Neural progenitor cell (in vitro differentiated cells): Measurements from ENCODE around the gene OR2T3.
"Not testable (repeated sequence)": the region's sequence is repeated elsewhere in the genome, so short reads cannot be mapped to it uniquely, and the experiment has no call there.

Experiments
- EZH2 ChIP-seq: fragments of 200-600 bp; sonication (generic); IDR thresholded peaks from 2 replicates; pipeline ENCODE4 v1.6.1; 2017; ENCODE audit warnings: antibody characterized with exemption, mild to moderate bottlenecking, moderate library complexity
- TF ChIP-seq, protein P1 (sequence below): fragments of 200-600 bp; sonication (generic); IDR thresholded peaks from 2 replicates; pipeline ENCODE4 v1.5.1; 2017; ENCODE audit warnings: antibody characterized with exemption, mild to moderate bottlenecking

DNA sequence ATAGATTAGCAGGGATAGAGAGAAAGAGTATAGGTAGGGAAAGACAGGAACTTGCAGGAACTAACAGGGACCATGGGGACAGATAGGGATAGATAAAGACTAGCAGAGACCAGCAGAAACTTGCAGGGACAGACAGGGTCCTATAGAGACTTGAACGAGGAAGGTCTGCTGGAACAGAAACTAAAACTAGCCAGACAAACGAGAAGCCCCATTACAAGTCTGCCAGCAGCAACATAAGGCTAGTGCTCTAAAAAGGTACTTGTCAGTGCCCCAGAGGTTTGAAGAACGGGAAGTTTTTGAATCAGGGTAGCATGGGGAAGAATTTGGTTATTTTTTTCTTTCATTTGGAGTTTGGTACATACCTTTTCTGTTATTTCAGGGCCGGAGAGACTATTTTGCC, 41.0 kb upstream of the OR2T3 start:
- TF ChIP-seq, protein P1, sequence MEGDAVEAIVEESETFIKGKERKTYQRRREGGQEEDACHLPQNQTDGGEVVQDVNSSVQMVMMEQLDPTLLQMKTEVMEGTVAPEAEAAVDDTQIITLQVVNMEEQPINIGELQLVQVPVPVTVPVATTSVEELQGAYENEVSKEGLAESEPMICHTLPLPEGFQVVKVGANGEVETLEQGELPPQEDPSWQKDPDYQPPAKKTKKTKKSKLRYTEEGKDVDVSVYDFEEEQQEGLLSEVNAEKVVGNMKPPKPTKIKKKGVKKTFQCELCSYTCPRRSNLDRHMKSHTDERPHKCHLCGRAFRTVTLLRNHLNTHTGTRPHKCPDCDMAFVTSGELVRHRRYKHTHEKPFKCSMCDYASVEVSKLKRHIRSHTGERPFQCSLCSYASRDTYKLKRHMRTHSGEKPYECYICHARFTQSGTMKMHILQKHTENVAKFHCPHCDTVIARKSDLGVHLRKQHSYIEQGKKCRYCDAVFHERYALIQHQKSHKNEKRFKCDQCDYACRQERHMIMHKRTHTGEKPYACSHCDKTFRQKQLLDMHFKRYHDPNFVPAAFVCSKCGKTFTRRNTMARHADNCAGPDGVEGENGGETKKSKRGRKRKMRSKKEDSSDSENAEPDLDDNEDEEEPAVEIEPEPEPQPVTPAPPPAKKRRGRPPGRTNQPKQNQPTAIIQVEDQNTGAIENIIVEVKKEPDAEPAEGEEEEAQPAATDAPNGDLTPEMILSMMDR = not testable (repeated sequence)
- TF ChIP-seq EZH2 = not testable (repeated sequence)
